ENCODE results near the gene SPPL2B. TPM values are rescaled to one million over a fixed set of nuclear protein-coding genes. Genes with fewer than 3 reads are reported as not detected.

SPPL2B gene
- total and polyA plus RNA-seq, 2 experiments from 2014 or later, result 23.5 to 51.0 TPM

DNA sequence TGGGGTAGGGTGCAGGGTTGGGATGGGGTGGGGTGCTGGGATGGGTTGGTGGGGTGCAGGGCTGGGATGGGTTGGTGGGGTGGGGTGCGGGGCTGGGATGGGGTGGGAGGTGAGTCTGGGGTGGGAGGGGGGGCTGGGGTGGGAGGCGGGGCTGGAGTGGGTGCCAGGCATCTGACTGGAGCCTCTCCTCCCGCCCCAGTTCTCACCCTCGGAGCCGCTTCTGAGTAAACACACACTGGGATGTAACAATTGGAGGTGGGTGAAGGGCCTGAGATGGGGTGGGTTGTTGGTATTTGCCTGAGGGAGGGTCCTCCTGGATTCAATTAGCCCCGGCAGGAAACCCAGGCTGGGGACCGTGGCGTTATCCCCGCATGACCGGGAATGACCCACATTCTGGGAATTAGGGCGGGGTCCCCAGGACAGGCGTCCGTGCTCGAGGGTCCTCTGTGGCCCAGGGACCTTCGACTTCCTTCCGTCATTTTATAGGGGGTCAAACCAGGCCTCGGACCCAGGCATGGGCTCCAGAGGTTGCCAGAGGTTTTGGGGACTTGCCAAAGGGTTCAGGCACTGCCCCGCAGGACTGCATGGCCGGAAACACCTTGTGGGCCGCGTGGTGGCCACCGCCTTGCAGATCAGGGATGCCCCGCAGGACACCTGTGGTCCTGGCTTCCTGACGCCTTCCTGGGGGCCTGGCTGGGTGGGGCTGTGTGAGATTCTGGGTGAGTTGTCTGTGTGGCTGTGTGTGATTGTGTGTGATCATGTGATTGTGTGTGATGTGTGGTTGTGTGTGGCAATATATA lies 33.0 kb downstream of the SPPL2B start:
- TF ChIP-seq, protein P1, sequence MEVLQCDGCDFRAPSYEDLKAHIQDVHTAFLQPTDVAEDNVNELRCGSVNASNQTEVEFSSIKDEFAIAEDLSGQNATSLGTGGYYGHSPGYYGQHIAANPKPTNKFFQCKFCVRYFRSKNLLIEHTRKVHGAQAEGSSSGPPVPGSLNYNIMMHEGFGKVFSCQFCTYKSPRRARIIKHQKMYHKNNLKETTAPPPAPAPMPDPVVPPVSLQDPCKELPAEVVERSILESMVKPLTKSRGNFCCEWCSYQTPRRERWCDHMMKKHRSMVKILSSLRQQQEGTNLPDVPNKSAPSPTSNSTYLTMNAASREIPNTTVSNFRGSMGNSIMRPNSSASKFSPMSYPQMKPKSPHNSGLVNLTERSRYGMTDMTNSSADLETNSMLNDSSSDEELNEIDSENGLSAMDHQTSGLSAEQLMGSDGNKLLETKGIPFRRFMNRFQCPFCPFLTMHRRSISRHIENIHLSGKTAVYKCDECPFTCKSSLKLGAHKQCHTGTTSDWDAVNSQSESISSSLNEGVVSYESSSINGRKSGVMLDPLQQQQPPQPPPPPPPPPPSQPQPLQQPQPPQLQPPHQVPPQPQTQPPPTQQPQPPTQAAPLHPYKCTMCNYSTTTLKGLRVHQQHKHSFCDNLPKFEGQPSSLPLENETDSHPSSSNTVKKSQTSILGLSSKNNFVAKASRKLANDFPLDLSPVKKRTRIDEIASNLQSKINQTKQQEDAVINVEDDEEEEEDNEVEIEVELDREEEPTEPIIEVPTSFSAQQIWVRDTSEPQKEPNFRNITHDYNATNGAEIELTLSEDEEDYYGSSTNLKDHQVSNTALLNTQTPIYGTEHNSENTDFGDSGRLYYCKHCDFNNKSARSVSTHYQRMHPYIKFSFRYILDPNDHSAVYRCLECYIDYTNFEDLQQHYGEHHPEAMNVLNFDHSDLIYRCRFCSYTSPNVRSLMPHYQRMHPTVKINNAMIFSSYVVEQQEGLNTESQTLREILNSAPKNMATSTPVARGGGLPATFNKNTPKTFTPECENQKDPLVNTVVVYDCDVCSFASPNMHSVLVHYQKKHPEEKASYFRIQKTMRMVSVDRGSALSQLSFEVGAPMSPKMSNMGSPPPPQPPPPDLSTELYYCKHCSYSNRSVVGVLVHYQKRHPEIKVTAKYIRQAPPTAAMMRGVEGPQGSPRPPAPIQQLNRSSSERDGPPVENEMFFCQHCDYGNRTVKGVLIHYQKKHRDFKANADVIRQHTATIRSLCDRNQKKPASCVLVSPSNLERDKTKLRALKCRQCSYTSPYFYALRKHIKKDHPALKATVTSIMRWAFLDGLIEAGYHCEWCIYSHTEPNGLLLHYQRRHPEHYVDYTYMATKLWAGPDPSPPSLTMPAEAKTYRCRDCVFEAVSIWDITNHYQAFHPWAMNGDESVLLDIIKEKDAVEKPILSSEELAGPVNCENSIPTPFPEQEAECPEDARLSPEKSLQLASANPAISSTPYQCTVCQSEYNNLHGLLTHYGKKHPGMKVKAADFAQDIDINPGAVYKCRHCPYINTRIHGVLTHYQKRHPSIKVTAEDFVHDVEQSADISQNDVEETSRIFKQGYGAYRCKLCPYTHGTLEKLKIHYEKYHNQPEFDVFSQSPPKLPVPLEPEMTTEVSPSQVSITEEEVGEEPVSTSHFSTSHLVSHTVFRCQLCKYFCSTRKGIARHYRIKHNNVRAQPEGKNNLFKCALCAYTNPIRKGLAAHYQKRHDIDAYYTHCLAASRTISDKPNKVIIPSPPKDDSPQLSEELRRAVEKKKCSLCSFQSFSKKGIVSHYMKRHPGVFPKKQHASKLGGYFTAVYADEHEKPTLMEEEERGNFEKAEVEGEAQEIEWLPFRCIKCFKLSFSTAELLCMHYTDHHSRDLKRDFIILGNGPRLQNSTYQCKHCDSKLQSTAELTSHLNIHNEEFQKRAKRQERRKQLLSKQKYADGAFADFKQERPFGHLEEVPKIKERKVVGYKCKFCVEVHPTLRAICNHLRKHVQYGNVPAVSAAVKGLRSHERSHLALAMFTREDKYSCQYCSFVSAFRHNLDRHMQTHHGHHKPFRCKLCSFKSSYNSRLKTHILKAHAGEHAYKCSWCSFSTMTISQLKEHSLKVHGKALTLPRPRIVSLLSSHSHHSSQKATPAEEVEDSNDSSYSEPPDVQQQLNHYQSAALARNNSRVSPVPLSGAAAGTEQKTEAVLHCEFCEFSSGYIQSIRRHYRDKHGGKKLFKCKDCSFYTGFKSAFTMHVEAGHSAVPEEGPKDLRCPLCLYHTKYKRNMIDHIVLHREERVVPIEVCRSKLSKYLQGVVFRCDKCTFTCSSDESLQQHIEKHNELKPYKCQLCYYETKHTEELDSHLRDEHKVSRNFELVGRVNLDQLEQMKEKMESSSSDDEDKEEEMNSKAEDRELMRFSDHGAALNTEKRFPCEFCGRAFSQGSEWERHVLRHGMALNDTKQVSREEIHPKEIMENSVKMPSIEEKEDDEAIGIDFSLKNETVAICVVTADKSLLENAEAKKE (CRISPR knock-in tag; IDR thresholded peaks at IDR 0.05), result no peak
- TF ChIP-seq JUNB (IDR thresholded peaks at IDR 0.05; ENCODE audit: unreplicated experiment) (no peak), NANOG (IDR thresholded peaks at IDR 0.05; ENCODE audit: borderline replicate concordance) (no peak), CREB1 (CRISPR knock-in tag; IDR thresholded peaks at IDR 0.05; ENCODE audit: low read depth) (no peak), EZH2 (IDR thresholded peaks at IDR 0.05; ENCODE audit: low read depth, unreplicated experiment) (no peak), POLR2AphosphoS5 (IDR thresholded peaks at IDR 0.05; ENCODE audit: low read depth) (no peak), STAT1 (IDR thresholded peaks at IDR 0.05; ENCODE audit: unreplicated experiment) (no peak), ZNF114 (CRISPR knock-in tag; IDR thresholded peaks at IDR 0.05) (no peak), EZH2phosphoT487 (IDR thresholded peaks at IDR 0.05; ENCODE audit: unreplicated experiment) (no peak), ZNF331 (CRISPR knock-in tag; IDR thresholded peaks at IDR 0.05; ENCODE audit: low read depth) (no peak)
- TF ChIP-seq, protein P2, sequence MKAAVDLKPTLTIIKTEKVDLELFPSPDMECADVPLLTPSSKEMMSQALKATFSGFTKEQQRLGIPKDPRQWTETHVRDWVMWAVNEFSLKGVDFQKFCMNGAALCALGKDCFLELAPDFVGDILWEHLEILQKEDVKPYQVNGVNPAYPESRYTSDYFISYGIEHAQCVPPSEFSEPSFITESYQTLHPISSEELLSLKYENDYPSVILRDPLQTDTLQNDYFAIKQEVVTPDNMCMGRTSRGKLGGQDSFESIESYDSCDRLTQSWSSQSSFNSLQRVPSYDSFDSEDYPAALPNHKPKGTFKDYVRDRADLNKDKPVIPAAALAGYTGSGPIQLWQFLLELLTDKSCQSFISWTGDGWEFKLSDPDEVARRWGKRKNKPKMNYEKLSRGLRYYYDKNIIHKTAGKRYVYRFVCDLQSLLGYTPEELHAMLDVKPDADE (IDR thresholded peaks at IDR 0.05), result no peak
- TF ChIP-seq, protein P3, sequence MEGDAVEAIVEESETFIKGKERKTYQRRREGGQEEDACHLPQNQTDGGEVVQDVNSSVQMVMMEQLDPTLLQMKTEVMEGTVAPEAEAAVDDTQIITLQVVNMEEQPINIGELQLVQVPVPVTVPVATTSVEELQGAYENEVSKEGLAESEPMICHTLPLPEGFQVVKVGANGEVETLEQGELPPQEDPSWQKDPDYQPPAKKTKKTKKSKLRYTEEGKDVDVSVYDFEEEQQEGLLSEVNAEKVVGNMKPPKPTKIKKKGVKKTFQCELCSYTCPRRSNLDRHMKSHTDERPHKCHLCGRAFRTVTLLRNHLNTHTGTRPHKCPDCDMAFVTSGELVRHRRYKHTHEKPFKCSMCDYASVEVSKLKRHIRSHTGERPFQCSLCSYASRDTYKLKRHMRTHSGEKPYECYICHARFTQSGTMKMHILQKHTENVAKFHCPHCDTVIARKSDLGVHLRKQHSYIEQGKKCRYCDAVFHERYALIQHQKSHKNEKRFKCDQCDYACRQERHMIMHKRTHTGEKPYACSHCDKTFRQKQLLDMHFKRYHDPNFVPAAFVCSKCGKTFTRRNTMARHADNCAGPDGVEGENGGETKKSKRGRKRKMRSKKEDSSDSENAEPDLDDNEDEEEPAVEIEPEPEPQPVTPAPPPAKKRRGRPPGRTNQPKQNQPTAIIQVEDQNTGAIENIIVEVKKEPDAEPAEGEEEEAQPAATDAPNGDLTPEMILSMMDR (conservative IDR thresholded peaks at IDR 0.05; ENCODE audit: low read depth in 2 of 2), result no peak
- TF ChIP-seq, protein P4, sequence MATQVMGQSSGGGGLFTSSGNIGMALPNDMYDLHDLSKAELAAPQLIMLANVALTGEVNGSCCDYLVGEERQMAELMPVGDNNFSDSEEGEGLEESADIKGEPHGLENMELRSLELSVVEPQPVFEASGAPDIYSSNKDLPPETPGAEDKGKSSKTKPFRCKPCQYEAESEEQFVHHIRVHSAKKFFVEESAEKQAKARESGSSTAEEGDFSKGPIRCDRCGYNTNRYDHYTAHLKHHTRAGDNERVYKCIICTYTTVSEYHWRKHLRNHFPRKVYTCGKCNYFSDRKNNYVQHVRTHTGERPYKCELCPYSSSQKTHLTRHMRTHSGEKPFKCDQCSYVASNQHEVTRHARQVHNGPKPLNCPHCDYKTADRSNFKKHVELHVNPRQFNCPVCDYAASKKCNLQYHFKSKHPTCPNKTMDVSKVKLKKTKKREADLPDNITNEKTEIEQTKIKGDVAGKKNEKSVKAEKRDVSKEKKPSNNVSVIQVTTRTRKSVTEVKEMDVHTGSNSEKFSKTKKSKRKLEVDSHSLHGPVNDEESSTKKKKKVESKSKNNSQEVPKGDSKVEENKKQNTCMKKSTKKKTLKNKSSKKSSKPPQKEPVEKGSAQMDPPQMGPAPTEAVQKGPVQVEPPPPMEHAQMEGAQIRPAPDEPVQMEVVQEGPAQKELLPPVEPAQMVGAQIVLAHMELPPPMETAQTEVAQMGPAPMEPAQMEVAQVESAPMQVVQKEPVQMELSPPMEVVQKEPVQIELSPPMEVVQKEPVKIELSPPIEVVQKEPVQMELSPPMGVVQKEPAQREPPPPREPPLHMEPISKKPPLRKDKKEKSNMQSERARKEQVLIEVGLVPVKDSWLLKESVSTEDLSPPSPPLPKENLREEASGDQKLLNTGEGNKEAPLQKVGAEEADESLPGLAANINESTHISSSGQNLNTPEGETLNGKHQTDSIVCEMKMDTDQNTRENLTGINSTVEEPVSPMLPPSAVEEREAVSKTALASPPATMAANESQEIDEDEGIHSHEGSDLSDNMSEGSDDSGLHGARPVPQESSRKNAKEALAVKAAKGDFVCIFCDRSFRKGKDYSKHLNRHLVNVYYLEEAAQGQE (IDR thresholded peaks at IDR 0.05; ENCODE audit: unreplicated experiment), result no peak
- Mint-ChIP-seq H3K4me3 (no peak overlapping the region), H3K36me3 (ENCODE audit: low read depth) (no peaks in the 10 kb centered on the region), H3K27me3 (ENCODE audit: insufficient read depth, low read depth, poor library complexity) (peaks cover 12% of the 10 kb centered on the region), H3K27ac (no peak overlapping the region), H3K4me1 (peaks cover 5% of the 10 kb centered on the region), H3K9me3 (no peaks in the 10 kb centered on the region; the same call in 2 of the 3 replicates)
- DNase-seq (ENCODE audit: low spot score), result no peak
- Histone ChIP-seq H3K4me3 (no peak overlapping the region), H3K9me2 (ENCODE audit: insufficient read depth) (no peaks in the 10 kb centered on the region), H3K27me3 (ENCODE audit: insufficient read depth) (no peaks in the 10 kb centered on the region), H2AFZ (no peak overlapping the region), H4K20me1 (replicated peaks; ENCODE audit: insufficient read depth) (no peaks in the 10 kb centered on the region), H3F3A (replicated peaks; ENCODE audit: low read depth) (peaks cover 4% of the 10 kb centered on the region; the same call in 1 of the 2 replicates), H3K79me2 (replicated peaks; ENCODE audit: insufficient read depth) (no peaks in the 10 kb centered on the region), H3K36me3 (ENCODE audit: insufficient read depth) (no peaks in the 10 kb centered on the region), H3K4me1 (ENCODE audit: insufficient read depth) (no peaks in the 10 kb centered on the region; the same call in 1 of the 2 replicates), H3K4me2 (no peak overlapping the region), H3K27ac (ENCODE audit: low read depth) (no peak overlapping the region)
- ATAC-seq, result peak; percentile 32
